ENCODE measurements around the gene SLC29A1.

- TF ChIP-seq EZH2 (IDR thresholded peaks at IDR 0.05; ENCODE audit: borderline replicate concordance, low read depth, low read length, poor library complexity, severe bottlenecking): no peak
- TF ChIP-seq CTCF (conservative IDR thresholded peaks at IDR 0.05; ENCODE audit: low read depth, low read length): no peak
Observed at GRCh38 chr6:44255871-44256774, 32.7 kb downstream of the SLC29A1 start.

Data from A673 (cell line).